Skin of body (tissue), 2 donors: Measurements from ENCODE around the gene ASAP3. TPM values are rescaled to one million over a fixed set of nuclear protein-coding genes. Genes with fewer than 3 reads are reported as not detected.
A peak's percentile ranks its signal among the peaks of the same experiment; 100 is the strongest.
"Not testable (repeated sequence)": the region's sequence is repeated elsewhere in the genome, so short reads cannot be mapped to it uniquely, and the experiment has no call there.

Experiments
- DNase-seq: peaks from one replicate; lab custom pipeline; 2025; lab: John Stamatoyannopoulos, UW
- total RNA-seq: library from RNA; depleted of rRNA; stranded (reverse); fragments of >200 nt; gene quantifications from one replicate; pipeline ENCODE4 v1.2.3, GENCODE V29; 2014

ASAP3 gene
- total RNA-seq, 1 donor from 2014 or later, result 46.0 TPM

DNA sequence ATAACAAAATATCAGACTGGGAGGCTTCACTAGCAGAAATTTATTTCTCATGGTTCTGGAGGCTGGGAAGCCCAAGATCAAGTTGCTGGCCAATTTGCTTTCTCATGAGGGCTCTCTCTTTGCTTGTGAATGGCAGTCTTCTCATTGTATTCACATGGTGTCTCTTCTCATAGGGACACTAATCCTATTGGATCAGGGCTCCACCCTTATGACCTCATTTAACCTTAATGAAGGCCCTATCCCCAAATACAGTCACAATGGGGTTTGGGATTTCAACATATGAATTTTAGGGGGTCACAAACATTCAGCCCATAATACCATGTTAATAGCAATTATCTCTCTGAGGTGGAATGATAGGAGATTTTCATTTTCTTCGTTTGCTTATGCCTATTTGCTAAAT is 84.8 kb downstream of the ASAP3 start:
- no peak for DNase-seq

DNA sequence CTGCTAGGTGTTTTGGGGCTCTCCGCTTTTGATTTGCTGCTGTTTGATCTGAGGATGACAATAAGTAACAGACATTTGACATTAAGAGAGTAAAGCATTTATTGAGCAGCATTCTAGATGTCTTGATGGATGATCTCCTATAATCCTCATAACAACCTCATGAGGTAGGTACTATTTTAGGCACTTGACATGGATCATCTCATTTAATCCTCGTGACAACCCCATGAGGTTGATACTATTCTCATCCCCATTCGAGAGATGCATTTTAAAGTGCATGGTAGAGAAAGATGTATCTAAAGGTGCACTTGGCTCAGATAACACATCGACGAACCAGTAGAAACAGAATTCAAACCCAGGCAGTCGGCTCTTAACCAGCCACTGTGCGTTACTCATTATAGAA is 86.1 kb downstream of the ASAP3 start:
- no peak for DNase-seq

DNA sequence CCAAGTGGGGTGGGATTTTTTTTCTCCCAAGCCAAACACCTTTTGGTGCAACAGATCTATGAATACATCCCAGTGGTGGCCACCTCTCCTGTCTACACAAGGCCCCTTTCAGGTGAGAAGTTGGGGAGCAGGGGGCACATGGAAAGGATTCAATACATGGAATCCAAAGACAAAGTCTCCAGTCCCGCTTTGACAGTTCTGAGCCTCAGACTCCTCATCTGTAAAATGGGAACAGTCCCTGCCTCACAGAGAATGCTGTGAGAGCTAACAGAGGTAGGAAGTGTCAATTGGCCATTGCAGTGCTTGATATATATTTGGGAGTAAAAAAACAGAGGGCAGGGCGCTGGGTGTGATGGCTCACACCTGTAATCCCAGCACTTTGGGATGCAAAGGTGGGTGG is 87.6 kb downstream of the ASAP3 start:
- no peak for DNase-seq

DNA sequence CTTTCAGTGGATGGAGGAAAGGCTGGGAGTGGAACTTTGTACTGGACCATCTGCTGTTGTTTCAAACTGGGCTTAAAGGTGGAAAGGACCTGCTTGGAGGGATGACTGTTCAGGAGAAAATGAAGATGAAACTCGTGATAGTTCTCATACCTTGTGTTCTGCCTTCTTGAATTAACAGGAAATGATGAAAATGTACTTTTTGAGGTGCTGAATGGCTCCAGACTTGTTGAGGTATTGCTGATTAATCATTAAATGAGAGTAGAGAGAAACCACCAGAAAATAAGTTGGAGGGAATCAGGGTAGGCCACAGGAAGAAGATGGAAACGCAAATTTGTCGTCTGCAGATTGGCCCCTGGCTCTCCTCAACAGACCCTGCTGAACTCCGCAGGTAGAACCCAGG is 88.1 kb downstream of the ASAP3 start:
- DNase-seq, result no peak

DNA sequence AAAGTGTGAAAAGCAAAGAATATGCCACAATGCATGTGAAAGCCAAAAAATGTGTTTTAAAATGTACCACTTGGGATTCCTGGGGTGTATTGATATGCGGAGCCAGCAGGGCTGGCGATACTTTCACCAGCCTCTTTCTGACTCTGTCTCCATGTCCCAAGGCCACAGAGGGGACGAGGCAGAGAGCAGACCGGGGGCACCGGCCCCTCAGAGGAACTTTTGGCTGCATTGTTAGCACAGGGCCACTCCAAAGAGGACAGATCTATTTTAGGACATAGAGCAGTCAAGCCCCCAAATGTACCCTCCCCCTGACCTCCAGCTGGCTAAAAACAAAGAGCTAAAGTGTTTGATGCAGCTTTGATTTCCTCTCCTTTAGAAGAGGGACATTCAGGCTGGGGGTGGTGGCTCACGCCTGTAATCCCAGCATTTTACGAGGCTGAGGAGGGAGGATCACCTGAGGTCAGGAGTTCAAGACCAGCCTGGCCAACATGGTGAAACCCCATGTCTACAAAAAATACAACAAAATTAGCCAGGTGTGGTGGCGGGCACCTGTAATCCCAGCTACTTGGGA is 88.7 kb downstream of the ASAP3 start:
- no peak for DNase-seq

DNA sequence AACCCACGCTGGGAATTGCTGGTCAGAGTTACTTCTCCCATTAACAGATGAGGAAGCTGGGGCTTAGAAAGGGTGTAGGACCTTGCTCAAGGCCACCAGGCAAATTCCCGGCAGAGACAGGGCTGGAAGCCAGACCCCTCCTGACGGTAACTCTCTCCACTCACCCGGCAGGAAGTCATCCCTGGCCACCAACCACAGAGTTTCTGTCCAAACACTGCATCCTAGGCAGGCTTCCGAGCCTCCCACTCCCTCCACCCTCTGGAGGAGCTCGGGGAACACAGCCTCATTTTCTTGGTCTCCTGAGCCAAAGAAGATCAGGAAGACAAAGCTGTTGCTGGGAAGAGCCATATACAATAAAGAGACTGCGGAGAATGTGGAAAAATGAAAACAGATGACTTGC is 89.3 kb downstream of the ASAP3 start:
- DNase-seq, result peak; percentile 94

DNA sequence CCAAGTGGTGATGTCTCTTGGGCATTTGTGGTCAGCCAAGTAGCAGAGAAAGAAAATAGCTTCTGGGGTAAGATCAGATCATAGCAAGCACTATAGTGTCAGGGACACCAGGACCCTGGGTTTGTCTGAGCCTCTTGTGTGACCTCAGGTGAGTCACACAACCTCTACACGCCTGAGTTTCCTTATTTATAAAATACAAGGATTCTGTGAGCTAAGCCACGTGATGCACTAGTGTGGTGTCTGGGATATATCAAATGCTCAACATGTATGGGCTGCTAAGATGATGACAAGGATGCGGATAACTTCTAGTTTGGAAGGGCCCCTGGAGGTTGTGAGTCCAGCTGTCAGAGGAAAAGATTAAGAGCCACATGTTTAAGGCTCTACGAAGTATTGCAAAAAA is 89.8 kb downstream of the ASAP3 start:
- peak; percentile 74 for DNase-seq

DNA sequence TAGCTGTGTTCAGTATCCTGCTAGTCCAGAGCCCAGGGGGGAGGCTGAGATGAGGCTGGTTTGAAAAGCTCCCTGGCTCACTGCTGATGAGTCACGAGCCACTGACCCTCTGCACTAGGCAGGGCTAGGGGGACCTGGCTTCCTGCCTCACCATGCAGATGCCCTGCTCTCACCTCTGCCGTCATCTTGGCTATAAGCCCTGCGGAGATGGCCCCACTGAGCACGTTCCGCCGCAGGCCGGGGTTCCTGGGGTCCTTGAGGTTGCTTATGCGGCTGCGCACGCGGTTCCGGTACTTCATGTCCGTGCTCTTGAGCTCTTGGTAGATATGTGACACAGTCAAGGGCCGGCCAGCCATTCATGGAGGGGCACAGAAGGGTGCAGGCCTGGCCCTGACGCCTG is 90.3 kb downstream of the ASAP3 start:
- DNase-seq, result no peak

DNA sequence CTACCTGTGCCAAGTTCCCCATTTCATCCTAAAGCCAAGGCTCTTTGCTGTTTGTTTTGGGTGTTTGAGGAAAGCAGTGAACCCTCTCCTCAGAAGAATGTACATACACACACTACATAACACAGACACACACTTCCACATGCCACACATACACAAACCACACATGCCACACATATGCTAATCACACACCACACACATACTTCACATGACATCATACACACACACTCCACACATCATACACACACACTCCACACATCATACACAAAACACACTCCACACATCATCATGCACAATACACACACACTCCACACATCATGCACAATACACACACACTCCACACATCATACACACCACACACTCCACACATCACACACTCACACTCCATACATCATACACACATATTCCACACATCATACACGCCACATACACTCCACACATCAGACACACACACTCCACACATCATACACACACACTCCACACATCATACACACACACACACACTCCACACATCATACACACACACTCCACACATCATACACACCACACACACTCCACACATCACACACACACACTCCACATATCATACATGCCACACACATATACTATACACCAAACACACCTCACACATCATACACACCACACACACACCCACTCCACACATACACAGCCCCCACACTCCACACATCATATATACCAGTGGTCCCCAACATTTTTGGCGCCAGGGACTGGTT is 91.7 kb downstream of the ASAP3 start:
- peak; percentile 38 for DNase-seq

DNA sequence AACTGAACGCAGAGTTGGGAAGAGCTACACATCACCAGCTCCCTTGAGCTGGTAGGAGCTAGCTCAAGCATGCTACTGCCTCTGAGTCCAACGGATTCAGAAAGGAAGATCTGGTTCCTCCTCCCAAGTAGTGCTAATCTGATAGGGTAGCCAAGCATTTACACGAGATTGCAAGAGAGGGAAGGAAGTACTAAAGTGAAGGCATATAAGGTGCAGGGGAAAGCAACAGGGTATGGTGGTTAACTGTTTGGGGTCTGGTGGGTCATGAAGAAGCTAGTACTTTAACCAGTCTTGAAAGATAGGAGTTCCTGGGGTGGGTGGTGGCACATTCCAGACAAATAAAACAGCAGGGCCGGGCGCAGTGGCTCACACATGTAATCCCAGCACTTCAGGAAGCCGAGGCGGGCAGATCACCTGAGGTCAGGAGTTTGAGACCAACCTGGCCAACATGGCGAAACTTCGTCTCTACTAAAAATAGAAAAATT is 94.1 kb downstream of the ASAP3 start:
- no peak for DNase-seq

DNA sequence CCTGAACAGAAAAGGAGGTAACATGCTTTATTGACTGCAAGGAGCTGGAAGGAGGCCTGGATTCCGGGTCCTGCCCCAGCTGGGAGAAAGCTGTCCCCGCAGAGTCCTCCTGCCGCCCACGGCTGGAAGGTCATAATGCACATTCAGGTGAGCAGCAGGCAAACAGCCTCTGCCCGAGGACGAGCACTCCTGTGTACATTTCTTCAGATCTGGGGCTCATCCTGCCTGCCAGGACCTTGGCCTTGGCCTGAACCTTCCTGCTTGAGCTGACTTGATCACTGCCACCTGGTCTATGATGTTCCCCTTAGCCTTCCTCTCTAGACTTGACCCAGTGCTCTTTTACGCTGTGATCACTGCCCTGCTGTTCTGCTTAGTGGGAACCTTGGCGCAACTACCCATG is 96.5 kb downstream of the ASAP3 start:
- no peak for DNase-seq

DNA sequence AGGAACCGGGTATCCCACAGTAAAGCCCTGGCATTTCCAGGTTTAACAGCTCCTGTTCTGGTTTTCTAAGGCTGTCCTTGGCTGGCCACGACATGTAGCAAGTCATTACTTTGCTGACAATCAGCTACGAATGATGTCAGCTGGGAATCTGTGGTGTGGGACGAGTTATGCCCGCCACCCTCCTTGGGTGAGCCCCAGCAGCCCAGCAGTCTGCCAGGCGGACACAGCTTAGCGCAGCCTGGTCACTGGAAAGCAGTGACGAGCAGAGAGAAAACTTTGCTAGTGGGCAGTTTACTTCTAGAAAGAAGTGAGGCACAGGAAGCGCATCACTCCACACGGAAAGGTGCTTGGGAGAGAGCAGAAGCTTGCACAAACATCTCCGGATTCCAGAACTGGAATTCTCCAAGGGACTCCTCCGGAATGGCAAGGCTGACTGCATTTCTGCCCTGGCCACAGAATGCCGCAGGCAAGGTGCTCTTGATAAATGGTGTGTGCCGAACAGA is 98.8 kb downstream of the ASAP3 start:
- no peak for DNase-seq

DNA sequence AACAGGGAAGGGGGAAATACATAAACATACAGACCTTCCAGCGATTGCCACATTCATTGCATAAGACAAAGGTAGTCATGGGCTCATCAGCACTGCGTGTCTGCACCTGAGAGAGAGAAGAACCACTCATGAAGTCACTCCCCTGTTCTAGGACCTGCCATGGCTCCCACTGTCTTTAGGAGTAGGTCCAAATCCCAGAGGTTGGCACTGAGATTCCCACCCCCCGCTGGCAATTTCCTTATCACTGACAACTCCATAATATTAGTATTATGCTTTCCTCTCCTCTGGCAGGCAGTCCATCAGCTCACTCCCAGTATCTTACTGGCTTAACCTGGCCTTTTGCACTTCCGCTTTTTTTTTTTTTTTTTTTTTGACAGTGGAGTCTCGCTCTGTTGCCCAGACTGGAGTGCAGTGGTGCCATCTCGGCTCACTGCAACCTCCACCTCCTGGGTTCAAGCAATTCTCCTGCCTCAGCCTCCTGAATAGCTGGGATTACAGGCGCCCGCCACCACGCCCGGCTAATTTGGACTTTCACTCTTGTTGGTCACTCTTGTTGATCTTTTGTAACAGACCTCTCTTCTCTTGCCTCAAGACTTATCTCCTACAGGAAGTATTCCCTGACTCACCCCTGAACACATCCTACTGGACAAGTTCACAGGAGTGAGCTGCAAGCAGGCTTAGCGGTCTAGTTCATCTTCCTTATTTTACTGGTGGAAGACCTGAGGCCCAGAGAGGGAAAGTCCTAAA is 99.5 kb downstream of the ASAP3 start:
- DNase-seq, result no peak

DNA sequence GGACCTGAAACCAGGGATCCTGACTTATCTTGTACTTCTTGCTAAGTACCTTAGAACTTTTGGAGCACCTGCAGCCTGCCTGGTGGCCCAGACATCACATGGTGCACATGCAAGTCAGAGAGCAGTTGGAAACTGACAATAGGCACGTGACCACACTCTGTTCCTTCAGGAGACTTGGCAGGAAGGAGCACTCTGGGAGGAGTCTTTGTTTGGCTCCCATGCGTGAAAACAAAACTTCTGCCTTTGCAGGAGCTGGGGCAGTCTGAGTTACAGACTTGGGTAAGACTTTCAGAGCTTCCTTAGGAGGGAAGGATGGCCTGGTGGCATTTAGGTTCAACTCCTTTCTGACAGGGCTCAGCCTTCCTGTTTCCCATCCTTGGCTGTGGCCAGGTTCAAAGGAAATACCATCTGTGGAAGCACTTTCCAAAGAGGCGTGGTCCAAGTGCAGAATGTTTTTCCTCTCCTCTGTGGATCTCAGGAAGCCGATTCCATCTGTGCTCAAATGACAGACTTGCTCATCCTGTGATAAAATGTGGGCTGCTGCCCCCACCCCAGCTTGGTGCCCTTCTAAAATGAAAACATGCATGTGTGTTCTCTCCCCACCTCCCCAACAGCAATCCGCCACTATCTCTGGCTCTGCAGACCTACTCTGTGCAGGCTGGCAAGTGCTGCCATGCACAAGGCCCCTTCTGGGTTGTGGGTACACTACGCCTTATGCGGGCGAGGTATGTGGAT is 100.2 kb downstream of the ASAP3 start:
- DNase-seq, result no peak

DNA sequence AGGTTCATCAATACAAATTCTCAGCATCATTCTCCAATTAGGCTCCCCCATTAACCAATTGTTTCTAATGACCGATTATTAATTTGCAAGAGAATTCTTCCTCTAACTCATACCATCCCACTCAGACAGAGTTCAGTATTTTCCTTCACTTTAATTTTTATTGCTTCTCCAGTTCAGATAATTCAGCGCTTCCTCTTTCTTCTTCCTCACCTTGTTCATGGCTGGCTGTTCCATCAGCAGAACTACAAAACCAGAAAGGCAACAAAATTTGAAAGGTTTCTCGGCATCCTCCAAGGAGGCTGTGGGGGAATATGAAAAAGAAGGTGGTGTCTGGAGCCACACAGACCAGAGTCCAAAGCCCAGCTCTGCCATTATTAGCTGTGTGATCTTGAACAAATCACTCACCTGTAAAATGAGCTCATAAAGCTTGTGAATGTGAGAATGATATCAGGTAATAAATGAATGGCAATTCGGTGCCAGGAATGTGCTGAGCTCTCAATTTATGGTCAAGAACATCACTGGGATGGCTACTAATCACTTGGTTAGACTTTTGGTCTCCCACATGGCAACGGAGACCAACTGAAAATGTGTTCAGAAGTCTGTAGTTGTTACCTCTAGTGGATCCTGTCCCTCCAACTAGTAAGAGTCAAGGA is 102.6 kb downstream of the ASAP3 start:
- DNase-seq, result no peak

DNA sequence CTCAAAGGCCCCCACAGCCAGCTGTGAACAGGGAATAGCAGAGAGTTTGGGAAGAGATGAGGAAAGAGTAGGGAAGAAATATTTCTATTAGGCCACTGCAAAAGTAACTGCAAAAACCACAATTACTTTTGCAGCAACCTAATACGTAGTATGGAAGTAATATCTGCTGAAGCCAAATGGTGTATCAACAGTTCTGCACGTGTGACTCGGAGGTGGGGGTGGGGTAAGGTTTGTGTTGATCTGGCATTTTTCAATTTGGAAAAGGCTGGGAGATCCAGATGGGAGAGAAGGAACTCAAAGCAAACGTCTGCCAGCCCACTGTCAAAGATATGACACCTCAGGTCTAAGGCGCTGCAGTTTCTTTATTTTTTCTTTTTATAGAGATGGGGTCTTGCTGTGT is 103.3 kb downstream of the ASAP3 start:
- DNase-seq, result no peak

DNA sequence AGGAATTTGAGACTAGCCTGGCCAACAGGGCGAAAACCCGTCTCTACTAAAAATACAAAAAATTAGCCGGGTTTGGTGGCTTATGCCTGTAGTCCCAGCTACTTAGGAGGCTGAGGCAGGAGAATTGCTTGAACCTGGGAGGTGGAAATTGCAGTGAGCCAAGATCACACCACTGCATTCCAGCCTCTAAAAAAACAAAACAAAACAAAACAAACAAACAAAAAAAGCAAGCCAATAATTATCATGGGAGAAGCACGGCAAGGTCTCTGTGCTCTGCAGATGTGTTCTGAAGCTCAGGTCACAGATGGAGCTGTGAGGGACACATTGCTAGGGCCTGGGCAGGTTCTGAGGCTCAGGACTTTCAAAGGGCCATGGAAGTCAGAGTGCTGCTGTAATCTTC is 103.7 kb downstream of the ASAP3 start:
- not testable (repeated sequence) for DNase-seq
